ENCODE results near the gene GALNT11. TPM values are rescaled to one million over a fixed set of nuclear protein-coding genes. Genes with fewer than 3 reads are reported as not detected.
A peak's percentile ranks its signal among the peaks of the same experiment; 100 is the strongest.

GALNT11 gene
- total RNA-seq, 2 donors from 2014 or later, result 32.7 to 35.3 TPM

- peaks cover 91% of the 10 kb centered on the region for H3K36me3 ChIP-seq (ENCODE audit: control insufficient read depth, insufficient read depth, low read length)
- peak; percentile 75 for DNase-seq
- H3K36me3 Mint-ChIP-seq (ENCODE audit: low read depth), result peaks cover 89% of the 10 kb centered on the region
Measured at GRCh38 chr7:152145853-152146466, 120.5 kb downstream of the GALNT11 start.

GRCh38 chr7:152148706-152149105 is 123.2 kb downstream of the GALNT11 start:
- TF ChIP-seq, protein P1, sequence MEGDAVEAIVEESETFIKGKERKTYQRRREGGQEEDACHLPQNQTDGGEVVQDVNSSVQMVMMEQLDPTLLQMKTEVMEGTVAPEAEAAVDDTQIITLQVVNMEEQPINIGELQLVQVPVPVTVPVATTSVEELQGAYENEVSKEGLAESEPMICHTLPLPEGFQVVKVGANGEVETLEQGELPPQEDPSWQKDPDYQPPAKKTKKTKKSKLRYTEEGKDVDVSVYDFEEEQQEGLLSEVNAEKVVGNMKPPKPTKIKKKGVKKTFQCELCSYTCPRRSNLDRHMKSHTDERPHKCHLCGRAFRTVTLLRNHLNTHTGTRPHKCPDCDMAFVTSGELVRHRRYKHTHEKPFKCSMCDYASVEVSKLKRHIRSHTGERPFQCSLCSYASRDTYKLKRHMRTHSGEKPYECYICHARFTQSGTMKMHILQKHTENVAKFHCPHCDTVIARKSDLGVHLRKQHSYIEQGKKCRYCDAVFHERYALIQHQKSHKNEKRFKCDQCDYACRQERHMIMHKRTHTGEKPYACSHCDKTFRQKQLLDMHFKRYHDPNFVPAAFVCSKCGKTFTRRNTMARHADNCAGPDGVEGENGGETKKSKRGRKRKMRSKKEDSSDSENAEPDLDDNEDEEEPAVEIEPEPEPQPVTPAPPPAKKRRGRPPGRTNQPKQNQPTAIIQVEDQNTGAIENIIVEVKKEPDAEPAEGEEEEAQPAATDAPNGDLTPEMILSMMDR (conservative IDR thresholded peaks at IDR 0.05), result no peak

More at GRCh38 chr7:152145853-152146466, 120.5 kb downstream of the GALNT11 start:
- TF ChIP-seq, protein P1 (conservative IDR thresholded peaks at IDR 0.05), result peak; percentile 81
- peaks cover 2% of the 10 kb centered on the region for H3K4me1 ChIP-seq (ENCODE audit: control insufficient read depth, insufficient read depth, low read length)
- Mint-ChIP-seq H3K27ac (no peak overlapping the region), H3K9me3 (peaks cover 6% of the 10 kb centered on the region), H3K27me3 (ENCODE audit: insufficient read depth) (no peaks in the 10 kb centered on the region), H3K4me1 (peaks cover 2% of the 10 kb centered on the region), H3K4me3 (no peak overlapping the region)
- H3K27ac ChIP-seq (ENCODE audit: low read depth, low read length), result no peak overlapping the region
- no peak overlapping the region for H3K4me3 ChIP-seq (ENCODE audit: low read length)
- no peak overlapping the region for H3K9ac ChIP-seq (ENCODE audit: extremely low read depth, low read length, poor library complexity, severe bottlenecking)
- no peaks in the 10 kb centered on the region for H3K9me3 ChIP-seq (ENCODE audit: control insufficient read depth, low read length)
- WGBS, 2 experiments (ENCODE audit: insufficient coverage in 1 of 2, insufficient read length in 1 of 2), result 83 to 86% methylated on average over 3 to 4 of the region's 4 CpGs
- no peaks in the 10 kb centered on the region for H3K27me3 ChIP-seq (ENCODE audit: control insufficient read depth, insufficient read depth, low read length, poor library complexity, severe bottlenecking)

DNA sequence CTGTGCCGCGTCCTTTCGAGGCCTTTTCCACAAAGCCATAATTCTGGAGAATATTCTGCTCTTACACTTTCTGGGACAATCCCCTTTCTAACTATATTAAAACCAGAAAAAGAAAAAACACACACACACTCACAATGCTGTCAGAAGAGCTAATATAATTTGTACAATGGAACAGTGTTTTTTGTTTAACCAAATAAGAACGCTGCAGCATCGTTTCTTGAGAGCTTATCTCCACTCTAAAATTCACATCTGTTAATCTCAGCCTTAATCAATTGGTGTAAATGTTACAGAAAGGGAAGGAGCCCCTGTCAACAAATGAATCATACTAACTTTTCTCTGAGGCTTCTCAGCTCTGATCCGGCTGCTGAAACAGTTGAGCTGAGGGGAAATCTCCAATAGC is 123.9 kb downstream of the GALNT11 start:
- Mint-ChIP-seq H3K4me1 (no peaks in the 10 kb centered on the region), H3K27ac (no peak overlapping the region), H3K9me3 (peaks cover 6% of the 10 kb centered on the region), H3K36me3 (ENCODE audit: low read depth) (peaks cover 88% of the 10 kb centered on the region), H3K4me3 (no peak overlapping the region), H3K27me3 (ENCODE audit: insufficient read depth) (no peaks in the 10 kb centered on the region)
- no peak overlapping the region for H3K27ac ChIP-seq (ENCODE audit: low read depth, low read length)
- H3K9ac ChIP-seq (ENCODE audit: extremely low read depth, low read length, poor library complexity, severe bottlenecking), result no peak overlapping the region
- no peak overlapping the region for H3K4me3 ChIP-seq (ENCODE audit: low read length)
- TF ChIP-seq, protein P1 (conservative IDR thresholded peaks at IDR 0.05), result no peak
- no peak for DNase-seq
- H3K27me3 ChIP-seq (ENCODE audit: control insufficient read depth, insufficient read depth, low read length, poor library complexity, severe bottlenecking), result no peaks in the 10 kb centered on the region
- WGBS, 2 experiments (ENCODE audit: insufficient coverage in 1 of 2, insufficient read length in 1 of 2), result 94 to 100% methylated on average over 5 to 6 of the region's 6 CpGs
- H3K9me3 ChIP-seq (ENCODE audit: control insufficient read depth, low read length), result no peaks in the 10 kb centered on the region
- no peaks in the 10 kb centered on the region for H3K4me1 ChIP-seq (ENCODE audit: control insufficient read depth, insufficient read depth, low read length)
- H3K36me3 ChIP-seq (ENCODE audit: control insufficient read depth, insufficient read depth, low read length), result peaks cover 94% of the 10 kb centered on the region

More at GRCh38 chr7:152148706-152149105, 123.2 kb downstream of the GALNT11 start:
- H3K9ac ChIP-seq (ENCODE audit: extremely low read depth, low read length, poor library complexity, severe bottlenecking), result no peak overlapping the region
- H3K4me1 ChIP-seq (ENCODE audit: control insufficient read depth, insufficient read depth, low read length), result no peaks in the 10 kb centered on the region
- no peaks in the 10 kb centered on the region for H3K27me3 ChIP-seq (ENCODE audit: control insufficient read depth, insufficient read depth, low read length, poor library complexity, severe bottlenecking)
- H3K27me3 Mint-ChIP-seq (ENCODE audit: insufficient read depth), result no peaks in the 10 kb centered on the region
- H3K9me3 ChIP-seq (ENCODE audit: control insufficient read depth, low read length), result no peaks in the 10 kb centered on the region
- peaks cover 94% of the 10 kb centered on the region for H3K36me3 ChIP-seq (ENCODE audit: control insufficient read depth, insufficient read depth, low read length)
- peaks cover 87% of the 10 kb centered on the region for H3K36me3 Mint-ChIP-seq (ENCODE audit: low read depth)
- peaks cover 6% of the 10 kb centered on the region for H3K9me3 Mint-ChIP-seq
- H3K4me3 Mint-ChIP-seq, result no peak overlapping the region
- no peak for DNase-seq
- 94 to 95% methylated on average over 2 to 5 of the region's 5 CpGs for WGBS, 2 experiments (ENCODE audit: insufficient coverage in 1 of 2, insufficient read length in 1 of 2)
- H3K27ac Mint-ChIP-seq, result no peak overlapping the region
- H3K4me1 Mint-ChIP-seq, result no peaks in the 10 kb centered on the region
- H3K4me3 ChIP-seq (ENCODE audit: low read length), result no peak overlapping the region
- no peak overlapping the region for H3K27ac ChIP-seq (ENCODE audit: low read depth, low read length)
